NCI-H2196 (cell line): ENCODE results near the gene MOV10L1.
"Not testable (repeated sequence)": the region's sequence is repeated elsewhere in the genome, so short reads cannot be mapped to it uniquely, and the experiment has no call there.

Source experiments
- DNase-seq: peaks from one replicate; lab custom pipeline; 2025; ENCODE audit not compliant: unreplicated experiment; lab: John Stamatoyannopoulos, UW

Gene MOV10L1

DNA sequence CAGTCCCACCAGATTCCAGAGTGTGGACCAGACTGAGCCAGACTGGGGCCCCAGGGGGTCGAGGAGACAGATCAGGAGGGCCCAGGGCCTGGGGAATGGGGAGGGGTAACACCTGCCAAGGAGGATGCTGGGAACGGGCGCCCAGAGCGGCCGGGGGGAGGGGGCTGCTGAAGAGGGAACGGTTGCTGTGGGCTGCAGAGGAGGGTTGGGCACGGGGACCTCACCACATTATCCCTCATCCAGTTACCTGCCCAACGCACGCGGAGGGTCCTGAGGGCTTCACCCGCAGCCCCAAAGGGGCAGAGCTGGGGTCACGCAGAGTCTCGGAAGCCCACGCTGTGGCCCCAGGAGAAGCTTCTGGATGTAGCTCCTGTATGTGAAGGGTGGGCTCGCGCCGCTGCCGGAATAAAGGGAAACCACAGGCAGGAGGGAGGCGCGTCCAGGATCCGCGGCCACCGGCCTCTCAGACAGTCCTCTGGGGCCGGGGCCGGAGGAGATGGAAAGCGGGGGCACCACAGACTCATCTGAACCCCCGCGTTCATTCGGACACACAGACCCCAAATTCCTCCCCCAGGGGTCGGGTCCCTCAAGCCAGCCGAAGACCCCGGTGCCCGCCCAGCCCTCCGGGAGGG, 110.1 kb downstream of the MOV10L1 start:
- DNase-seq = no peak

DNA sequence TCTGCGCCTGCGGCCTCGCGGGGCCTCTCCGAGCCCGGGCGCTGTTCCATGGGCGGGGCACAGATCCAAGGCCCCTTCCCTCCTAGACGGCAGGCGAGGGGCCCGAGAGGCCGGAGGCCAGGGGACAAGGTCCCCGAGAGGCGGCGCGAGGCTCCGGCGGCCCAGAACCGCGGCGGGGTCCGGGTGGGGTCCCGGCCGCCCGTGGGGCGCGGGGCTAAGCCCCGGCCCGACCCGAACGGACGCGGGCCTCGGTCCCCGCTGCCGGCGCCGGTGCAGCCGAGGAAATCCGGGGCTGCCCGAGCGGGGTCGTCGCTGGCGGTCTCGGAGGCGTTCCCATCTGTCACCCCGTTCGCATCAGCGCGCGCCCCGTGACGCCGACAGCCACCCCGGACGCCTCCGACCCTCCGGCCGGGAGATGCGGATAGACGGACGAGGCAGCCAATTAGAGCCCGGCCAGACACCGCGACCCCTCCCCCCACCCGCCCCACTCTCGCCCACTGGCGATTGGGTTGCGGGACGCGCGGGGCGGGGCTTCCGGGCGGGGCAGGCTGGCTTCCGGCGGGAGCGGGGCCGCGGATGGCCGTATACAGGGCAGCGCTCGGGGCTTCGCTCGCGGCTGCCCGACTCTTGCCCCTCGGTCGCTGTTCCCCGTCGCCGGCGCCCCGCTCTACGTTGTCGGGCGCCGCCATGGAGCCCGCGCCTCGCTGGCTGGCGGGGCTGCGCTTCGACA, 110.8 kb downstream of the MOV10L1 start, which contains the start of gene SELENOO:
Gene SELENOO, plus strand, starts transcription at position 551 of the 730 bp plus-strand sequence. Its CDS starts 26 bp downstream, at position 577.
- peak; percentile 63 for DNase-seq

DNA sequence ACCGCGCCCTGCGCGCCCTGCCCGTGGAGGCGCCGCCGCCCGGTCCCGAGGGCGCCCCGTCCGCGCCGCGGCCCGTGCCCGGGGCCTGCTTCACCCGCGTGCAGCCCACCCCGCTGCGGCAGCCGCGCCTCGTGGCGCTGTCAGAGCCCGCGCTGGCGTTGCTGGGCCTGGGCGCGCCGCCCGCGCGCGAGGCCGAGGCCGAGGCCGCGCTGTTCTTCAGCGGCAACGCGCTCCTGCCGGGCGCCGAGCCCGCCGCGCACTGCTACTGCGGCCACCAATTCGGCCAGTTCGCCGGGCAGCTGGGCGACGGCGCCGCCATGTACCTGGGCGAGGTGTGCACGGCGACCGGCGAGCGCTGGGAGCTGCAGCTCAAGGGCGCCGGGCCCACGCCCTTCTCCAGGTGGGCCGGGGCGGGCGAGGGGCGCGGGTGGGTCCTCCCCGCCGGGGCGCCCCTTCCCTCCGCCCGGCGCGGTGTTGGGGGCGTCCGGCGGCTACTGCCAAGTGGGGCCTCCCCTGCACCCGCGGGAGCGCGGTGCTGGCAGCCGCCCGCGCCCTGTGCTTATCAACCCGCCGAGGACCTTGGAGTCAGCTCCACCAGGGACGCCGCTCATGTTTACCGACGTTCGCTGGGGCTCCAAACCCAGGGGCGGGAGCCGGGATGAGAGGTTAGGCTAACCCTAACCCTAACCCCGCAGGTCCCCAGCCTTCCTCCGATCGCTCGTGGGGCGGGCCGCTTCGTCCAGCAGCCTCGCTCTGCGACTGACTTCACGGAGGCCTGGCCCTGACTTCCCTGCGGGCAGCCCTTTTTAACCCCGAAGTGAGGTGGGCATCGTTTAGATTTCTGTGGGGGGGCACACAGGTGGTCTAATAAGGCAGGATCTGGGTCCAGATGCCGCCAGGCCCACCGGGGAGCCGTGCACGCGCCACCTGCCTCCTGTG, 111.7 kb downstream of the MOV10L1 start:
- DNase-seq = no peak

DNA sequence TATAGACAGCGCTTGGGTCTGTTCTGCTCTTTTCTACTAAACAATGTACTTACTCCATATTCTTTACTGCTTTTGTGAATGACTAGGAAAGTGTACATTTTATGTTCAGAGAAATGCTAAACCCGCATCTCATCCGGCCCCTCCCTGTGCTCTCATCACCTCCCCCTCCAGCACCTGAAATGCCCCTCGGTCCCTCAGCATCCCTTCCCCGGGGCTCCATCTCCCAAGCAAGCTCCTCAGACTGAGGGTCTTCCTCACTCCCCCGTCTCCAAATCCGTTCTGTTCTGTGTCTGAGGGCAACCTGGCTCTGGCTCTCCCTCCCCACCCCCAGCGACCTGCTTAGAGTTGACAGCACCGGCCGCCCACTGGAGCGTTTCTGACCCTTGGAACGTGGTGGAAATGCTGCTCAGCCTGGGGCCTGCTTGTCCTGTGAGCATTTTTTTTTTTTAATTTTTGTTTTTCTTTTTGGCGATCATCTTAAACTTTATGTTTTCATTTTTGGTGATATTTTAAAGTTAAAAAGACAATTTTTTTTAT, 112.4 kb downstream of the MOV10L1 start:
- DNase-seq = no peak

- DNase-seq = no peak
These were observed 113.5 kb downstream of the MOV10L1 start for GRCh38 chr22:50203288-50203687.

GRCh38 chr22:50204571-50204970, 114.8 kb downstream of the MOV10L1 start:
- DNase-seq = no peak

DNA sequence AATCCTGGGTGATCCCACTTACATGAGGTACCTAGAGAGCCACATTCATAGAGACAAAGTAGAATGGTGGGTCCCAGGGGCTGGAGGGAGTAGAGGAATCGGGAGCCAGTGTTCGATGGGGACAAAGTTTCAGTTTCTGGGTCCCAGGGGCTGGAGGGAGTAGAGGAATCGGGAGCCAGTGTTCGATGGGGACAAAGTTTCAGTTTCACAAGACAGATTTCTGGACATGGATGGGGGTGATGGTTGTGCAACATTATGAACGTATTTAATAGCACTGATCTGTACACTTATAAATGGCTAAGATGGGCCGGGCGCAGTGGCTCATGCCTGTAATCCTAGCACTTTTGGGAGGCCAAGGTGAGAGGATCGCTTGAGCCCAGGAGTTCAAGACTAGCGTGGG, 115.2 kb downstream of the MOV10L1 start:
- DNase-seq = not testable (repeated sequence)

DNA sequence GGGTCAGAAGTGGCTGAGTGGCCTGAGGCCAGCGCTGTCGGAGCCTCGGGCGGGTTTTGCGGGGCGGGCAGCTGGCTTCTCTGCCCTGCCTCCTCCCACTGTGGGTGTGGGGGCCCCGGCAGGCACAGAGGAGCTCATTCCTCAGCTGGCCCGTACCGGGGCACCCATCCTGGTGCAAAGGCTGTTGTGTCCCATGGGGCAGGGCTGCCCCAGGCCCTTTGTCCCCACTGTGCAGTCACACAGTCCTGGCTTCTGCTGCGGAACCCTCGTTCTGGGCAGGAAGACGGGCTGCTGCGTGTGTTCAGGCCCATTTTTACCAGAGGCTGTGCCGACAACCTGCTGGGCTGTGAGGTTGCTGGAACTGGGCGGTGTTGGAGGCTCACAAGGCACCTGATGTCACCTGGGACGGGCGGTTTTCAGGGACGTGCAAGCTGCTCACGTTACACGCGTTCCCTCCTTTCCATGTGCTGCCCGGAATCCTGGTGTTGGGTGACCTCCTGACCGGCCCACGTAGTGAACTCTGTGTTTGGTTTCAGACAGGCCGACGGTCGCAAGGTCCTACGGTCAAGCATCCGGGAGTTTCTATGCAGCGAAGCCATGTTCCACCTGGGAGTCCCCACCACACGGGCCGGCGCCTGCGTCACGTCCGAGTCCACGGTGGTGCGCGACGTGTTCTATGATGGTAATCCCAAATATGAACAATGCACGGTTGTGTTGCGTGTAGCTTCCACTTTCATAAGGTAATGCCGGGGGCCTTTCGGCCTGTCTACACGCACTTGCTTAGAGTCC, 116.2 kb downstream of the MOV10L1 start:
- DNase-seq = no peak

GRCh38 chr22:50206599-50206998, 116.8 kb downstream of the MOV10L1 start:
- no peak for DNase-seq

DNA sequence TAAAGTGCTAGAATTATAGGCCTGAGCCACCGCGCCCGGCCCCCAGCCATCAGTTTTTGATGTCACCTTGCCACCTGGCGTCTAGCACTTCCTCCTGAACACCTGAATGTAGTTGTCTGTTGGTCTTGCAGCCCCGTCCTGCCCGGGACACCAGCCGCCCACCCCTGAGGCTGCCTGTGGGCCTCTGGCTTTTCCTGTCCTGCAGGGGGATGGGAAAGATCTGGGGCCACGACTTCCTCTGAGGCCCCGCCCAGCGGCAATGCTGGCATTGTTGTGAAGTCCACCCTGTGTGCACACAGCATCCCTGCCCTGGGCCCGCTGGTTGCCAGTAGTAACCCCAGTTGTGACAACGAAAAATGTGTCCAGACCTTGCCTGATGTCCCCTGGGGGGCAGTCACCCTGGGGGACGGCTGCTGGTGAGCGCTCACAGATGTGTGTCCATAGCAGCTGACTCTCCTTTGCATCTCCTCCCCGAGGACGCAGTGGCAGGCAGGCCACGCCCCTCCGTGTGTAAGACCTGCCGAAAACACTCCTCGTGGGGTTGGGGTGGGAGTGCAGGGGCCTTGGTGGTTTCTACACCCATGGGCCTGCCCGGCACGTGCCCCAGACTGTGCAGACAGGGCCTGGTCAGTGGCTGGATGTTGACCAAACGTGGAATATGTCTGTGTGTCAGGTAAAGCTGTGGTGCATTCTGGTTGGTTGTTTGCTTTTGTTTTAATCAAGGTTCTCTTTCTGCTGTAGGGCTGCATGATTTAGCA, 117.8 kb downstream of the MOV10L1 start:
- no peak for DNase-seq

GRCh38 chr22:50208430-50208938, 118.7 kb downstream of the MOV10L1 start:
- no peak for DNase-seq

GRCh38 chr22:50208939-50209892, 119.4 kb downstream of the MOV10L1 start:
- no peak for DNase-seq

DNA sequence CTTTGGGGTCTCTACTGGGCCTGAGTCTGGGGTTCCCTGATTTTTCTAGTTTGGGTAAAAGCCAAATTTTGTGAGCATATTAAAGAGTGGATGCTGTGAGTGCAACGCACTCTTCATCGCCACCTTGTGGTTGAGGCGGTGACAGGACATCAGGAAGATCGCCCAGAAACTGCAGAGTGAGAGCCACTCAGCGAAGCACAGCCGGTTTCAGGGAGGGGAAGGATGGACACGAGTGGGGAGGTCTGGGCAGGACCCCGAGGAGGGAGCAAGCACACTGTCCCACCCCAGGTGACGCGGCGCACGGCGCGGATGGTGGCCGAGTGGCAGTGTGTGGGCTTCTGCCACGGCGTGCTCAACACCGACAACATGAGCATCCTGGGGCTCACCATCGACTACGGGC, 120.1 kb downstream of the MOV10L1 start:
- DNase-seq = peak; percentile 58

GRCh38 chr22:50210378-50211139, 120.8 kb downstream of the MOV10L1 start:
- DNase-seq = no peak

DNA sequence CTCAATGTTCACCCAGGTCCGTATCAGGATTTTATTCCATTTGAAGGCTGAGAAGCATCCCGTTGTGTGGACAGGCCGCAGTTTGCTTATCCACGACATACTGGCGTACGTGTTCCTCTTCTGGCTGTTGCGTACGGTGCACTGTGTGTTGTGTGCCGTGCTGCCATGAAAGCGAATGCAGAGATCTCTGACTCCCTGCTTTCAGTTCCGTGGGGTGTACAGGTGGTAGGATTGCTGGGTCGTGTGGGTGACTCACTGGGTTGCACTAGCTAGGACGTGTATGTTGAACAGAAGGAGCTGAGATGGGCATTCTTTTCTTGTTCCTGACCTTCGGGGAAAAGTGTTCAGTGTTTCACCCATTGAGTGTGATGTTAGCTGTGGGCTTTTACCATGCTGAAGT, 121.3 kb downstream of the MOV10L1 start:
- no peak for DNase-seq
